Astrocyte (in vitro differentiated cells and primary cell): ENCODE data around the gene FJX1. TPM values are rescaled to one million over a fixed set of nuclear protein-coding genes. Genes with fewer than 3 reads are reported as not detected.
"Not testable (repeated sequence)": the region's sequence is repeated elsewhere in the genome, so short reads cannot be mapped to it uniquely, and the experiment has no call there.

Experiments
- DNase-seq: peaks from one replicate; pipeline ENCODE4 v3.0.0-alpha.2; 2010; ENCODE audit warnings: low read depth
- FAIRE-seq: peaks from 2 replicates; lab custom pipeline; 2011; peaks lifted over from hg19 to GRCh38; lab: Jason Lieb, UNC
- H2AFZ ChIP-seq: 2 replicates; pipeline ENCODE4 v1.6.0; 2012; ENCODE audit warnings: low read depth, low read length, inconsistent platforms
- H3K27ac ChIP-seq: 2 replicates; pipeline ENCODE4 v1.5.1; 2011; ENCODE audit warnings: low read depth, low read length, inconsistent platforms
- H3K27me3 ChIP-seq: 2 replicates; pipeline ENCODE4 v1.6.0; 2011; ENCODE audit warnings: low read length, inconsistent platforms; ENCODE audit not compliant: insufficient read depth
- H3K36me3 ChIP-seq: 2 replicates; pipeline ENCODE4 v1.5.1; 2011; ENCODE audit warnings: low read length, inconsistent platforms; ENCODE audit not compliant: insufficient read depth
- H3K4me1 ChIP-seq: 2 replicates; pipeline ENCODE4 v1.5.1; 2011; ENCODE audit warnings: low read length, inconsistent platforms; ENCODE audit not compliant: insufficient read depth
- H3K4me2 ChIP-seq: 2 replicates; pipeline ENCODE4 v1.6.0; 2012; ENCODE audit warnings: low read length, inconsistent platforms
- H3K4me3 ChIP-seq: 2 replicates; pipeline ENCODE4 v1.5.1; 2011; ENCODE audit warnings: low read depth, mild to moderate bottlenecking, low read length, inconsistent platforms; ENCODE audit not compliant: insufficient read depth
- H3K79me2 ChIP-seq: 2 replicates; pipeline ENCODE4 v1.6.0; 2012; ENCODE audit warnings: mild to moderate bottlenecking, low read length, inconsistent platforms; ENCODE audit not compliant: insufficient read depth
- H3K9ac ChIP-seq: 2 replicates; pipeline ENCODE4 v1.6.0; 2012; ENCODE audit warnings: mild to moderate bottlenecking, low read length, inconsistent platforms
- H3K9me3 ChIP-seq: 2 replicates; pipeline ENCODE4 v1.5.1; 2012; ENCODE audit warnings: low read depth, mild to moderate bottlenecking, low read length, inconsistent platforms; ENCODE audit not compliant: insufficient read depth
- H4K20me1 ChIP-seq: 2 replicates; pipeline ENCODE4 v1.6.0; 2012; ENCODE audit warnings: low read length, inconsistent platforms; ENCODE audit not compliant: insufficient read depth
- H3K27ac Mint-ChIP-seq: one replicate; pipeline ENCODE4 v1.8.0; 2021; ENCODE audit warnings: mild to moderate bottlenecking, mixed read lengths; ENCODE audit not compliant: unreplicated experiment
- H3K27me3 Mint-ChIP-seq: one replicate; pipeline ENCODE4 v1.8.0; 2021; ENCODE audit warnings: low read depth, mixed read lengths; ENCODE audit not compliant: unreplicated experiment
- H3K36me3 Mint-ChIP-seq: one replicate; pipeline ENCODE4 v1.8.0; 2021; ENCODE audit warnings: low read depth, mixed read lengths; ENCODE audit not compliant: unreplicated experiment
- H3K4me1 Mint-ChIP-seq: one replicate; pipeline ENCODE4 v1.8.0; 2021; ENCODE audit warnings: low read depth, mixed read lengths; ENCODE audit not compliant: unreplicated experiment
- H3K4me3 Mint-ChIP-seq: one replicate; pipeline ENCODE4 v1.8.0; 2021; ENCODE audit warnings: mild to moderate bottlenecking, moderate library complexity, mixed read lengths; ENCODE audit not compliant: unreplicated experiment
- H3K9me3 Mint-ChIP-seq: one replicate; pipeline ENCODE4 v1.8.0; 2021; ENCODE audit warnings: mild to moderate bottlenecking, mixed read lengths; ENCODE audit not compliant: unreplicated experiment
- CTCF ChIP-seq: IDR thresholded peaks from 2 replicates; pipeline ENCODE4 v1.5.1; 2011; ENCODE audit warnings: low read depth, mild to moderate bottlenecking, inconsistent platforms, low read length, moderate library complexity; ENCODE audit not compliant: insufficient read depth
- EZH2 ChIP-seq: IDR thresholded peaks from 2 replicates; pipeline ENCODE4 v1.6.1; 2012; ENCODE audit warnings: mild to moderate bottlenecking, low read length, inconsistent platforms; ENCODE audit not compliant: insufficient read depth
- total RNA-seq: library from RNA; stranded (reverse); gene quantifications from 2 replicates; pipeline ENCODE4 v1.2.1, GENCODE V29; 2021

FJX1 gene
- total RNA-seq, 1 donor from 2014 or later, result 47.9 TPM

- TF ChIP-seq CTCF (no peak), EZH2 (no peak)
- peak overlapping the region; percentile 30 for H3K27ac Mint-ChIP-seq
Observed at GRCh38 chr11:35664977-35665441, 46.7 kb downstream of the FJX1 start.

GRCh38 chr11:35667257-35667656 lies 49.0 kb downstream of the FJX1 start:
- peaks cover 95% of the 10 kb centered on the region for H3K79me2 ChIP-seq
- H3K27ac Mint-ChIP-seq, result no peak overlapping the region
- no peak overlapping the region for H3K4me2 ChIP-seq
- H3K4me3 Mint-ChIP-seq, result no peak overlapping the region
- H3K4me1 ChIP-seq, result peaks cover 14% of the 10 kb centered on the region
- H3K27me3 ChIP-seq, result no peaks in the 10 kb centered on the region
- peaks cover 39% of the 10 kb centered on the region for H4K20me1 ChIP-seq
- FAIRE-seq, result no peak
- H2AFZ ChIP-seq, result no peak overlapping the region
- no peak overlapping the region for H3K4me3 ChIP-seq
- TF ChIP-seq EZH2 (no peak), CTCF (no peak)
- no peak for DNase-seq
- peaks cover 22% of the 10 kb centered on the region for H3K4me1 Mint-ChIP-seq
- H3K36me3 Mint-ChIP-seq, result peaks cover 22% of the 10 kb centered on the region
- peaks cover 11% of the 10 kb centered on the region for H3K9me3 ChIP-seq
- no peaks in the 10 kb centered on the region for H3K27me3 Mint-ChIP-seq
- no peaks in the 10 kb centered on the region for H3K36me3 ChIP-seq
- no peak overlapping the region for H3K9ac ChIP-seq
- no peak overlapping the region for H3K27ac ChIP-seq
- H3K9me3 Mint-ChIP-seq, result peaks cover 21% of the 10 kb centered on the region

More at GRCh38 chr11:35664977-35665441, 46.7 kb downstream of the FJX1 start:
- Histone ChIP-seq H3K4me1 (peaks cover 20% of the 10 kb centered on the region), H3K36me3 (no peaks in the 10 kb centered on the region), H4K20me1 (peaks cover 18% of the 10 kb centered on the region), H2AFZ (no peak overlapping the region), H3K4me3 (no peak overlapping the region), H3K9ac (no peak overlapping the region), H3K27ac (no peak overlapping the region), H3K79me2 (peaks cover 72% of the 10 kb centered on the region), H3K27me3 (no peaks in the 10 kb centered on the region), H3K9me3 (peaks cover 11% of the 10 kb centered on the region), H3K4me2 (peak overlapping the region; percentile 96)
- Mint-ChIP-seq H3K4me3 (peak overlapping the region; percentile 88), H3K27me3 (no peaks in the 10 kb centered on the region), H3K9me3 (peaks cover 21% of the 10 kb centered on the region), H3K36me3 (peaks cover 19% of the 10 kb centered on the region), H3K4me1 (peaks cover 23% of the 10 kb centered on the region)
- FAIRE-seq (no peak), DNase-seq (no peak)

DNA sequence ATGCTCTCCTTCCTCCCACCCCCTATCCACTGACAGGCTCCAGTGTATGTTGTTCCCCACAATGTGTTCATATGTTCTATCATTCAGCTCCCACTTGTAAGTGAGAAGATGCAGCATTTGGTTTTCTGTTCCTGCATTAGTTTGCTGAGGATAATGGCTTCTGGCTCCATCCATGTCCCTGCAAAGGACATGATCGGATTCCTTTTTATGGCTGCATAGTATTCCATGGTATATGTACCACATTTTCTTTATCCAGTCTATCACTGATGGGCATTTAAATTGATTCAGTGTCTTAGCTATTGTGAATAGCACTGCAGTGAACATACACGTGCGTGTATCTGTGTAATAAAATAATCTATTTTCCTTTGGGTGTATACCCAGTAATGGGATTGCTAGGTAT lies 50.1 kb downstream of the FJX1 start:
- not testable (repeated sequence) for FAIRE-seq, H3K4me3 ChIP-seq, H3K4me2 ChIP-seq, H3K9me3 ChIP-seq, H3K4me3 Mint-ChIP-seq, H3K27ac Mint-ChIP-seq, H3K27me3 ChIP-seq, DNase-seq, H3K27ac ChIP-seq, H3K27me3 Mint-ChIP-seq, H3K4me1 ChIP-seq, H2AFZ ChIP-seq, H3K9ac ChIP-seq, H3K36me3 ChIP-seq
- Mint-ChIP-seq H3K36me3 (peaks cover 22% of the 10 kb centered on the region), H3K4me1 (peaks cover 21% of the 10 kb centered on the region), H3K9me3 (peaks cover 16% of the 10 kb centered on the region)
- H4K20me1 ChIP-seq, result peaks cover 50% of the 10 kb centered on the region
- H3K79me2 ChIP-seq, result peaks cover 99% of the 10 kb centered on the region

Other genes starting within 250 kb of the FJX1 start
- 0.14 and 0.25 TPM in 2 replicates for gene SLC1A2, start 198.9 kb upstream of the FJX1 start, total RNA-seq
- 12.6 and 18.0 TPM in 2 replicates for gene PAMR1, start 92.8 kb upstream of the FJX1 start, total RNA-seq
- 61.0 and 62.4 TPM in 2 replicates for gene TRIM44, start 44.3 kb downstream of the FJX1 start, total RNA-seq